ENCODE data around the gene HOXC13. TPM values are rescaled to one million over a fixed set of nuclear protein-coding genes. Genes with fewer than 3 reads are reported as not detected.

HOXC13 gene
- total and polyA plus RNA-seq, 2 of the 13 experiments (the other 11 are each of a cell fraction or from before 2014, with no cell fraction given), result 0.07 TPM; not detected in 1

- TF ChIP-seq ZNF253 (CRISPR knock-in tag; IDR thresholded peaks at IDR 0.05; ENCODE audit: borderline replicate concordance) (no peak), ZNF432 (CRISPR knock-in tag; IDR thresholded peaks at IDR 0.05; ENCODE audit: borderline replicate concordance) (no peak), ZBTB1 (CRISPR knock-in tag; IDR thresholded peaks at IDR 0.05; ENCODE audit: borderline replicate concordance) (no peak), SMAD3 (CRISPR knock-in tag; IDR thresholded peaks at IDR 0.05) (no peak), ZFP90 (CRISPR knock-in tag; IDR thresholded peaks at IDR 0.05; ENCODE audit: borderline replicate concordance) (no peak), ZMYM2 (CRISPR knock-in tag; IDR thresholded peaks at IDR 0.05) (no peak), FOXA3 (CRISPR knock-in tag; IDR thresholded peaks at IDR 0.05) (no peak), ZNF17 (CRISPR knock-in tag; IDR thresholded peaks at IDR 0.05) (no peak), CENPBD1 (CRISPR knock-in tag; IDR thresholded peaks at IDR 0.05; ENCODE audit: borderline replicate concordance, low read depth) (no peak)
Observed at GRCh38 chr12:53974084-53975063, 35.7 kb downstream of the HOXC13 start, which contains the start of gene HOTAIR (continued).

- TF ChIP-seq THYN1 (CRISPR knock-in tag; IDR thresholded peaks at IDR 0.05; ENCODE audit: borderline replicate concordance, low read depth) (no peak), KDM4B (CRISPR knock-in tag; IDR thresholded peaks at IDR 0.05) (no peak), USF2 (IDR thresholded peaks at IDR 0.05; ENCODE audit: low read depth, low read length) (no peak), USF2 (CRISPR knock-in tag; IDR thresholded peaks at IDR 0.05; ENCODE audit: borderline replicate concordance) (no peak), ZNF468 (CRISPR knock-in tag; IDR thresholded peaks at IDR 0.05) (no peak), BRCA1 (CRISPR knock-in tag; IDR thresholded peaks at IDR 0.05) (no peak), DNMT1 (CRISPR knock-in tag; IDR thresholded peaks at IDR 0.05) (no peak), HHEX (CRISPR knock-in tag; IDR thresholded peaks at IDR 0.05) (no peak), ZBTB7A (CRISPR knock-in tag; IDR thresholded peaks at IDR 0.05) (no peak)
- FAIRE-seq (no peak), DNase-seq (ENCODE audit: low spot score) (no peak), ATAC-seq (no peak)
- no peak overlapping the region for H3K9ac ChIP-seq (ENCODE audit: insufficient read depth, low read depth, low read length)
- 84% methylated on average over 18 of the region's 25 CpGs for WGBS (ENCODE audit: low lambda C conversion rate)
- no peaks in the 10 kb centered on the region for H3K79me2 ChIP-seq (ENCODE audit: insufficient read depth, low read length)
- H3K9me3 ChIP-seq (ENCODE audit: low read length), result no peaks in the 10 kb centered on the region
- CTCF ChIA-PET (ENCODE audit: low intra/inter-chr PET ratio, low total read pairs), result no interaction called here
- BruUV-seq (replicated peaks), result no TSS peak
- POLR2A ChIA-PET, result no interaction called here
- no peak overlapping the region for H3K27ac ChIP-seq (ENCODE audit: extremely low read length, insufficient read depth, low read length)
- no peak overlapping the region for H3K4me2 ChIP-seq (ENCODE audit: low read depth, low read length)
- intact Hi-C loops (cut with micrococcal nuclease; ENCODE audit: unreplicated experiment) (no loop called here), in situ Hi-C loops (cut with HindIII; ENCODE audit: extremely low pct_ligation_motif_present, low pct_unique_long_range_greater_than_20kb) (no loop called here)
- H3K36me3 ChIP-seq (replicated peaks in 1 of 2; ENCODE audit: control insufficient read depth in 1 of 2, insufficient read depth in 2 of 2, low read length in 2 of 2), result no peaks in the 10 kb centered on the region
- H3K4me3 ChIP-seq (replicated peaks in 1 of 3; ENCODE audit: insufficient read depth in 1 of 3, low read depth in 2 of 3, low read length in 3 of 3), result no peak overlapping the region
- no peaks in the 10 kb centered on the region for H4K20me1 ChIP-seq (ENCODE audit: insufficient read depth, low read length)
- H3K27me3 ChIP-seq (ENCODE audit: control insufficient read depth in 1 of 2, insufficient read depth in 2 of 2, low read length in 2 of 2), result peaks cover 3 to 89% of the 10 kb centered on the region in 2 experiments; a peak in 4 of 5 replicates
- H3K4me1 ChIP-seq (ENCODE audit: insufficient read depth, low read length), result peaks cover 42% of the 10 kb centered on the region
- H2AFZ ChIP-seq (ENCODE audit: low read length), result no peak overlapping the region
Observed at GRCh38 chr12:53975064-53975471, 36.4 kb downstream of the HOXC13 start.

Measured in HepG2 (cell line).